HTERT RPE-1 (cell line): ENCODE data around the gene ERFE.

Experiments used
- in situ Hi-C: fragments of 300-500 bp; cut with MboI; formaldehyde crosslinking; loops from 4 replicates; pipeline ENCODE4 v1.14.3; 2020; ENCODE audit warnings: low sequenced_read_pairs

ERFE gene

DNA sequence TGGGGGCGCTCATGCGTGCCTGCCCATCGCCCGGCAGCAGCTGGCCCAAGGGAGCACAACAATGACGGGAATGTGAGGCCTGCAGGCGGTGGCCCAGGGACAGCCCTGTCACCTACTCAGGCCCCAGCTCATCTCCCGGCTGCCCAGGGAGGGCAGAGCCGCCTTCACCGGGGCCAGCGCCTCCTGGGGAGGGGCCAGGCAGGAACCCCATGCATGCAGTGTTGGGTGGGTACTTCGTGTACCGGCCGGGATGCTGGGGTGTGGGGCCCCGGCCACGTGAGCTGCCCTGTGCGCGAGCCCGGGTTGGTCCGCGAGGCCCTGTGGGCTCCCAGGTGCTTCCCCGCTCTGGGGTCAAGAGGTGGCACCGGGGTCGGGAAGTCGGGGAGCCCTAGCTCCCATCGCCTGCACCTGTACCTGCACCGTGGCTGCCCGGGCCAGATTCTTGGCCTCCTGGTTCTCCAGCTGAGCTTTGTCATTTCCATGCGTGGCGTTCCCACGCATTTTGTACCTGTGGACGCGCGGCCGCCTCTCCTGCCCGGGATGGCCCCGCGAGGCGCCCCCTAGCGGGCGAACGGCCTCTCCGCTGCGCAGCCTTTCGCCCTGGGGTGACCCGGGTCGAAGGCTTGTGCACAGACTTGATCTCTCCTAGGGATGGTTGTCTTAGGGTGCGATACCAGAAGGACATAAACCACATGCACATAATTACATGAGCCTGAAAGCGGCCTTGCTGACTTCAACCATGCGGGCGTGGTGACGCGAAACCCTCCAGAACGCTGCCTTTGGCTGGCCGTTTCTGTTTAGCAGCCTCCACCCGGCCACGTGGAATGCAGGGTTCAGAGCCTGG, 19.4 kb upstream of the ERFE start:
- in situ Hi-C loops: no loop called here

GRCh38 chr2:238140040-238140439, 18.7 kb upstream of the ERFE start:
- in situ Hi-C loops: no loop called here

- in situ Hi-C loops: no loop called here
These were observed 17.8 kb upstream of the ERFE start for GRCh38 chr2:238140721-238141540.

DNA sequence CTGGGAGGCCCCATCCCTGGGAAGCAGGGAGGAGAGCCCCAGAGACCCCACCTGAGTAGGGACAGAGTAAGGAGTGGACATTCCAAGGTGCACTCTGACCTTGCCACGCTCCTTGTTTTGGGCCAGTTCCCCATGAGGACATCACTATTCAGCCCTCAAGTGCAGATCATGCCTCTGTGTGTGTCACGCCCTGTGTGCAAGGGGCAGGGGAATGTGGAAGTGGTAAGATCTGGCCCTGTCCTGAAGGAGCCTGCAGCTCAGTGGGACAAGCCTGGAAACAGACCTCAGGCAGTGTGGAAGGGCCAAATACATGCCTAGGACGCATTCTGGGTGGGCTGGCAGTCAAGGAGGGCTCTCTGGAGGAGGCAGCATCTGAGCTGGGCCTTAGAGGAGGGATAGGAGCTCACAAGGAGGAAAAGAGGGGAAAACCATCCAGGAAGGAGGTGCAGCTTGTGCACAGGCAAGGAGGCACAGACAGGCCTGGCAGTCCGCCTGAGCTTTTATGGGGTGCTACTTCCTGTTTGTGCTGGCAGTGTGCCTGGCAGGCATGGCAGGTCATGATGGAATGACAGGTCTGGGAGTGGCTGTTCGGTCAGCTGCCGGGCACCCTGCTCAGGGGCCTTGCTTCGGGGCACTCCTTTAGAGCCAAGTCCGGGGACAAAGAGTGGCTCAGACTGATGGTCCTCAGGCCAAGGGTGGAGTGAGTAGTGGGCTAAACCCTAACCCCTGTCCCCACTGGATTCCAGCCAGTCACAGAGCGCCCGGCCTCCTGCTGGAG, 17.0 kb upstream of the ERFE start:
- in situ Hi-C loops: no loop called here

GRCh38 chr2:238142382-238143205, 16.2 kb upstream of the ERFE start:
- in situ Hi-C loops: no loop called here

DNA sequence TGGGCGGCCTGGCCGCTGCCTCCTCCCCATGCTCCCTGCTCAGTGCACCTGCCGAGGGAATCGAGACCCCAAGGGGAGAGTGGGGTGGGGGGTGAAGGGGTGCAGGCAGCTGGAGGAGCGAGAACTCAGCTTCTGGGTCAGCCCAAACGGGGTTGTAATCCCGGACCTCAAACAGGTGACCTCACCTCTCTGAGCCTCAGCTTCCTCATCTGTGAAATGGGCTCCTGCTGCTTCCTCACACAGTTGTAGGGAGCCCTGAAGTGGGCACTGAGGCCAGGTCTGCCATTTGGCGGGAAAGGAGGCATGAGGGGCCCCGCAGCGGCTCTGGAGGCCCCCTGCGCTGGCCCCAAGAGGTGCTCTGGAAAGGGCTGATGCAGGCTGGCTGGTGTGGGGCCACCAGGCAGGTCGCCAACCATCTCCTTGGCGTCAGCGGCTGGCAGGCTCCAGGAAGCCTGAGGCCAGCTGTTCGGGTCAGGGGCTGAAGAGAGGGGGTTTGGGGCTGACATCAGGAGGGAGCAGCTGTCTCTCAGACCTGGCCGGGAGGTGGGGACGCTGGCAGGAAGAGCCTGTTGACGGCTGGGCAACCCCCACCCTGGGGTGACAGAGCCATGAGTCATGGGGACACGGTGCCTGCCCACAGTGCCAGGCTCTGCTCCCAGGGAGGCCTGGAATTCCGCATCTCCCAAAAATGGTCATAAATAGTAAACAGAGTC, 15.4 kb upstream of the ERFE start:
- in situ Hi-C loops: no loop called here

GRCh38 chr2:238144262-238144661, 14.5 kb upstream of the ERFE start:
- in situ Hi-C loops: no loop called here

DNA sequence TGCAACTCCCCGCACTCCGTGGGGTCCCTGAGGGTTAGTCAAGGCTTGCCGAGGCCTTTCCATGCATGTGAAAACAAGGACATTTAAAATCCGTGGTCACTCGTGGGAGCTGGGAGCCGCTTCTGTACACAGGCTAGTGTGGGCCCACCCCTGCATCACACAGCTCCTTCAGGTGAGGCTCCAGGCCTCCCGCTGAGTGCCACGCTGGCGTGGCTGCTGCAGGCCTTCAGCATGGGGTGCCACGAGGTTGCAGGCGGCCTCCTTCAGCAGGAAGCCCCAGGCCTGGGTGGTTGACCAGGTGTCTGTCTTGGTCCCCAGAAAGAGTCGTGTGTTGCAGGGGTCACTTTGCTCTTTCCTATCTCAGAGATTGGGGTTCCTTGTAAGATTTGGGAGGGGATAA, 13.7 kb upstream of the ERFE start:
- in situ Hi-C loops: no loop called here

GRCh38 chr2:238145851-238146250, 12.9 kb upstream of the ERFE start:
- in situ Hi-C loops: no loop called here

GRCh38 chr2:238146884-238147544, 11.8 kb upstream of the ERFE start:
- in situ Hi-C loops: no loop called here

GRCh38 chr2:238148981-238149380, 9.8 kb upstream of the ERFE start:
- in situ Hi-C loops: no loop called here

DNA sequence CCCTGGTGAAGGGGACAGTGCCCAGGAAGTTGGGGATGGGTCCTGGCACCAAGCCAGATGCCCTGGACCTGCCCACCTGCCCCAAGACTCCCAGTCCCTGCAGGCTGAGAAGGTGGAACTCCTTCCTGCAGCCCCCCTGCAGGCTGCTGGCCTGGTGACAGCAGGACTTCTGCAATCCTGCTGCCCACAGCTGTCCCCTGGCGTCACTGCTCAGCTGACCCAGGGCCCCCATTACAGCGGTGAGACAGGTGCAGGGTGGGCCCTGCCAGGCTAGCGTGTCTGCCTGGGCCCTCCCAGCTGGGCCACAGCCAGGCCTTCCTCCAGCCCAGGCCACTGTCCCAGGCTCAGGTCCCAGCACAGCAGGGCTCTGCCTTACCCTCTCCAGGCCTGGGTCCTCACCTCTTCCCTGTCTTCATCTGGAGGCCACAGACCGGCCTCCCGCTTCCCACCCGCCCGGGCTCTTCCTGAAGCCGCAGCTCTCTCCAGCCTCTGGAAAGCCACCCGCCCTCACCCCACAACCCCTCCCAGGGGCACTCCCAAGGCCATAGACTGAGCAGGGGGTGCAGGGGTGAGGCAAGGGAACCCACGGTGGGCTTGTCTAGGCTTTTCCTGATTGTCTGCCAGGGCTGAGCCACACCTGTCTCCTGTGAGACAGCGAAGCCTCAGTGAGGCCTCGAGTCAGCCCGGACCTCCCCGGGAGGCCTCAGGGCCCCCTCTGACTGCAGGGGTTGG, 8.8 kb upstream of the ERFE start:
- in situ Hi-C loops: no loop called here

DNA sequence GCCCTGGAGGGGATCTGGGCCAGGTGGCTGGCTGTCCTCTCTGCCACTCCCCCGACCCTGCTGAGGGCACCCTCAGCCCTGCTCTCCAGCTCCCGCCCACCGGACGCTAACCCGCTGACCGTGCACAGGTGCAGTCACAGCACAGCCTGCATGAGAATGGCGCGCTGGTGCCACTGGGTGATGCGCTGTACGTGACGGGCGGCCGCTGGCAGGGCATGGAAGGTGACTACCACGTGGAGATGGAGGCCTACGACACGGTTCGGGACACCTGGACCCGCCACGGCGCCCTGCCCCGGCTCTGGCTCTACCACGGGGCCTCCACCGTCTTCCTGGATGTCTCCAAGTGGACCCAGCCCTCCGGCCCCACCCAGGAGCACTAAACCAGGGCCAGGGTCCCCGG, 8.1 kb upstream of the ERFE start:
- in situ Hi-C loops: no loop called here

DNA sequence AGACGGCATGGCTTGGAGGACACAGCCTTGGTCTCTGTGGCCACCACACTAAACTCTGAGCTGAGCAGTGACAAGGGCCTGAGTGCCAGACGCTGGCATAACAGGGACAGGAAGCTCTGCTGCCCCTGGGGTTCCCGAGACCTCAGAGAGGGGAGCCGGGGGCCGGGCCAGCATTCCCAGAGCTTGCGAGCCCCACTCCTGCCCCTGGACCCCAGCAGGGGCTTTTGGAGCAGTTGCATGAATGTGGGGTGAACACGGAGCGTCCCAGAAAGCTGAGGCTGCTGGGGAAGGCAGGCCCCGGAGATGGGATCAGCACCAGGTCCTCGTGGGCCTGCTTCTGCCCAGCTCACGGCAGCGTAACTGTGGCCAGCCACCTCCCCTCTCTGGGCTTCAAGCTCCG, 7.6 kb upstream of the ERFE start:
- in situ Hi-C loops: no loop called here

DNA sequence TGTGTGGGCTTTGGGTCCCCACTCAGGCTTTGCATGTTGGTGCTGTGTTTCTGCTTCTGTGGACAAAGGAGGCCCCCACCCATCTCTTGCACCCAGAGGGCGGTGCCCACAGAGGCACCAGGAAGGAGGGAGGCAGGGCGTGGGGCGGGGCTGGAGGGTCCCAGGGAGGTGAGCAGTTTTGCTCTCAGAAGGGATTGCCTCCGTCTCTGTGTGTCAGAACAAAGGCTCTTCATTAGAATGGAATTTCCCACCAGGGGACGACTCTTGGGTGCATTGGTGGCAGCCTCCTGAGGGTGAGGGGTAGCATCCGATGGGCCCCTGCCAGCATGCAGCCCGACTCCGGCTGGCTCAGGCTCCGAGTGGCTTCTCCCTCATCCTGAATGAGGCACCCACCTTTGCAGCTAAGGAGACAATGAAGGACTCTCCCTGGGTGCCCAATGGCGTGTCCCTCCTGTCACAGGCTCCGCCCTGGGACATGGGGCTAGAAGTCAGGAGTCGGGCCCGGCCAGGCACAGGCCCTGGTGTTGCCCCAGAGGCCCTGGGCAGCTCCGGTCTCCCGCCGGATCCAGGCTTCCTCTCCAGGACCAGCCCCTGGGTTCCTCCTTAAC, 7.0 kb upstream of the ERFE start:
- in situ Hi-C loops: no loop called here

- in situ Hi-C loops: no loop called here
These were observed 5.7 kb upstream of the ERFE start for GRCh38 chr2:238152771-238153688.

DNA sequence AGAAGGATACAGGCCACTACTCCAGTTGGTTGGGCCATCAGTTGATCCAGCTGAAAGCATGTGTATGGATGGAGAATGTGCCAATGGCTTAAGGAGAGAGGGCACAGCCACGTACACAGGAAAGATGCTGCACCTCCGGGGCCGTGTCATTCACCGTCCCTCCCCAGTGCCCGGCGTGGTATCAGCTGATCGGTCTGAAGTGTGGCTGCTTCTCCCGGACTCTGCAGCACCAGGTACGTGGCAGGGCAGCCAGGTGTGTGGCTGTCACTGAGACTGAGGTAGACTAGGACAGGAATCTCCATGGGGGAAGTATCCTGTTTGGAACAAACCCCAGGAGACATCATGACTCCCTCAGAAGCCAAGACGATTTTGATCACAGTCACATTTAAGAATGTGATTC, 4.2 kb upstream of the ERFE start:
- in situ Hi-C loops: no loop called here
